ENCODE data around the gene CALN1.

Gene CALN1

DNA sequence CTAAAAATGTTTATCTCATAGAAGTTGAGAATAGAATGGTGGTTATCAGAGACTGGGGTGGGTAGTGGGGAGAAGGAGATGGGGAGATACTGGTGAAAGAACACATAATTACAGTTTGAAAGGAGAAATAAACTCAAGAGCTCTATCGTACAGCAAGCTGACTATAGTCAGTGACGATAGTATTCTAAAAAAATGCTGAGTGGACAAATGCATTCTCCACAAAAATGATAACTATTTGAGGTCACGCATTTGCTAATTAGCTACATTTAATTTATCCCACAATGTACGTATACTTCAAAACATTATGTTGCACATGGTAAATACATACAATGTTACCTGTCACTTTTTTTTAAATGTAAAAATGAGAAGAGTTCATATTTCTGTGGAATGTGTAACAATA is 507.7 kb downstream of the CALN1 start:
- Histone ChIP-seq H3K4me2 (ENCODE audit: low read length) (no peak overlapping the region), H4K20me1 (ENCODE audit: insufficient read depth, low read length) (no peaks in the 10 kb centered on the region), H3K4me3 (ENCODE audit: low read length) (no peak overlapping the region), H3K9me3 (ENCODE audit: insufficient read depth, low read length) (0 out of 2 replicates have a peak, but pooled peaks cover 4% of the 10 kb centered on the region), H3K36me3 (replicated peaks; ENCODE audit: low read depth, low read length) (no peaks in the 10 kb centered on the region), H3K27ac (ENCODE audit: low read length) (no peak overlapping the region), H2AFZ (ENCODE audit: low read depth, low read length) (no peak overlapping the region), H3K27me3 (ENCODE audit: low read depth, low read length) (no peaks in the 10 kb centered on the region), H3K9ac (ENCODE audit: low read length) (no peak overlapping the region), H3K79me2 (ENCODE audit: low read length) (no peaks in the 10 kb centered on the region), H3K4me1 (ENCODE audit: low read length) (no peaks in the 10 kb centered on the region)
- TF ChIP-seq, protein P1, sequence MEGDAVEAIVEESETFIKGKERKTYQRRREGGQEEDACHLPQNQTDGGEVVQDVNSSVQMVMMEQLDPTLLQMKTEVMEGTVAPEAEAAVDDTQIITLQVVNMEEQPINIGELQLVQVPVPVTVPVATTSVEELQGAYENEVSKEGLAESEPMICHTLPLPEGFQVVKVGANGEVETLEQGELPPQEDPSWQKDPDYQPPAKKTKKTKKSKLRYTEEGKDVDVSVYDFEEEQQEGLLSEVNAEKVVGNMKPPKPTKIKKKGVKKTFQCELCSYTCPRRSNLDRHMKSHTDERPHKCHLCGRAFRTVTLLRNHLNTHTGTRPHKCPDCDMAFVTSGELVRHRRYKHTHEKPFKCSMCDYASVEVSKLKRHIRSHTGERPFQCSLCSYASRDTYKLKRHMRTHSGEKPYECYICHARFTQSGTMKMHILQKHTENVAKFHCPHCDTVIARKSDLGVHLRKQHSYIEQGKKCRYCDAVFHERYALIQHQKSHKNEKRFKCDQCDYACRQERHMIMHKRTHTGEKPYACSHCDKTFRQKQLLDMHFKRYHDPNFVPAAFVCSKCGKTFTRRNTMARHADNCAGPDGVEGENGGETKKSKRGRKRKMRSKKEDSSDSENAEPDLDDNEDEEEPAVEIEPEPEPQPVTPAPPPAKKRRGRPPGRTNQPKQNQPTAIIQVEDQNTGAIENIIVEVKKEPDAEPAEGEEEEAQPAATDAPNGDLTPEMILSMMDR (IDR thresholded peaks at IDR 0.05; ENCODE audit: low read depth, low read length) = no peak
- TF ChIP-seq EZH2phosphoT487 (IDR thresholded peaks at IDR 0.05; ENCODE audit: low read depth) = no peak

- Histone ChIP-seq H3K9me3 (ENCODE audit: insufficient read depth, low read length) (0 out of 2 replicates have a peak, but pooled peaks cover 4% of the 10 kb centered on the region), H3K9ac (ENCODE audit: low read length) (no peak overlapping the region), H4K20me1 (ENCODE audit: insufficient read depth, low read length) (no peaks in the 10 kb centered on the region), H3K4me2 (ENCODE audit: low read length) (no peak overlapping the region), H3K36me3 (replicated peaks; ENCODE audit: low read depth, low read length) (no peaks in the 10 kb centered on the region), H3K79me2 (ENCODE audit: low read length) (no peaks in the 10 kb centered on the region), H3K27ac (ENCODE audit: low read length) (no peak overlapping the region), H3K4me3 (ENCODE audit: low read length) (no peak overlapping the region), H3K27me3 (ENCODE audit: low read depth, low read length) (no peaks in the 10 kb centered on the region), H3K4me1 (ENCODE audit: low read length) (no peaks in the 10 kb centered on the region), H2AFZ (ENCODE audit: low read depth, low read length) (no peak overlapping the region)
- TF ChIP-seq, protein P1 (IDR thresholded peaks at IDR 0.05; ENCODE audit: low read depth, low read length) = no peak
- no peak for TF ChIP-seq EZH2phosphoT487 (IDR thresholded peaks at IDR 0.05; ENCODE audit: low read depth)
Observed at GRCh38 chr7:71900556-71900955, 511.6 kb downstream of the CALN1 start.

- H3K36me3 ChIP-seq (replicated peaks; ENCODE audit: low read depth, low read length) = no peaks in the 10 kb centered on the region
- no peaks in the 10 kb centered on the region for H3K4me1 ChIP-seq (ENCODE audit: low read length)
- no peak overlapping the region for H3K9ac ChIP-seq (ENCODE audit: low read length)
- no peak overlapping the region for H3K4me3 ChIP-seq (ENCODE audit: low read length)
- H3K27ac ChIP-seq (ENCODE audit: low read length) = no peak overlapping the region
- no peak overlapping the region for H3K4me2 ChIP-seq (ENCODE audit: low read length)
- no peaks in the 10 kb centered on the region for H3K9me3 ChIP-seq (ENCODE audit: insufficient read depth, low read length)
- H3K79me2 ChIP-seq (ENCODE audit: low read length) = no peaks in the 10 kb centered on the region
- H2AFZ ChIP-seq (ENCODE audit: low read depth, low read length) = no peak overlapping the region
- H4K20me1 ChIP-seq (ENCODE audit: insufficient read depth, low read length) = no peaks in the 10 kb centered on the region
- TF ChIP-seq EZH2phosphoT487 (IDR thresholded peaks at IDR 0.05; ENCODE audit: low read depth) = no peak
- TF ChIP-seq, protein P1 (IDR thresholded peaks at IDR 0.05; ENCODE audit: low read depth, low read length) = no peak
- H3K27me3 ChIP-seq (ENCODE audit: low read depth, low read length) = no peaks in the 10 kb centered on the region
Observed at GRCh38 chr7:71896535-71896934, 515.6 kb downstream of the CALN1 start.

DNA sequence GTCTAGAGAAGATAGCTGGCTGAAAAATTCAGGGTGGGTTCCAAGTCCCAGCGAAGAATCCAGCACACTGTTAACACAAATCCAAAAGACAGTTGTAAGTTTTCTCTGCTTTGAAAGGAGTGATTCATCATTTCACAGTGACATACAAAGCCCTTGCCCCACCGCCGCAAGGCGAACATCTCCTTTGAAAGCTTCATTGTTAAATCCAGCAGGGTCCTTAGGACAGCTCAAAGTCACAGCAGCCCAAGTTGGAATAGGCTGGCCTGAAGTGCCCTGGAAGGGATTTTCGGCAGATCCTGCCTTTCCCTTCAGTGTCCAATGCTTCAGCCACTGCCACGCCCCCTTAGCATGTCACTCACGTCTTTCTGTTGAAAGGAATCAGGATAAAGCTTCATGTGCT is 526.1 kb downstream of the CALN1 start:
- Histone ChIP-seq H3K9ac (ENCODE audit: low read length) (no peak overlapping the region), H2AFZ (ENCODE audit: low read depth, low read length) (no peak overlapping the region), H3K4me2 (ENCODE audit: low read length) (no peak overlapping the region), H3K79me2 (ENCODE audit: low read length) (no peaks in the 10 kb centered on the region), H4K20me1 (ENCODE audit: insufficient read depth, low read length) (no peaks in the 10 kb centered on the region), H3K27ac (ENCODE audit: low read length) (no peak overlapping the region), H3K4me3 (ENCODE audit: low read length) (no peak overlapping the region), H3K36me3 (replicated peaks; ENCODE audit: low read depth, low read length) (no peaks in the 10 kb centered on the region), H3K4me1 (ENCODE audit: low read length) (no peaks in the 10 kb centered on the region), H3K9me3 (ENCODE audit: insufficient read depth, low read length) (no peaks in the 10 kb centered on the region), H3K27me3 (ENCODE audit: low read depth, low read length) (no peaks in the 10 kb centered on the region)
- TF ChIP-seq EZH2phosphoT487 (IDR thresholded peaks at IDR 0.05; ENCODE audit: low read depth) = no peak
- TF ChIP-seq, protein P1 (IDR thresholded peaks at IDR 0.05; ENCODE audit: low read depth, low read length) = no peak
